DND-41 (cell line): ENCODE results near the gene ADAMTS9.

Experiments
- EZH2 ChIP-seq: IDR thresholded peaks from 3 replicates; pipeline ENCODE4 v1.6.1; 2012; ENCODE audit warnings: borderline replicate concordance, low read depth, mild to moderate bottlenecking, moderate library complexity, low read length, inconsistent platforms; ENCODE audit not compliant: severe bottlenecking
- TF ChIP-seq, protein P1 (sequence below): IDR thresholded peaks from 2 replicates; pipeline ENCODE4 v1.5.1; 2012; ENCODE audit warnings: borderline replicate concordance, low read length, moderate library complexity, mild to moderate bottlenecking; ENCODE audit not compliant: poor library complexity, severe bottlenecking; ENCODE audit errors: extremely low read depth

DNA sequence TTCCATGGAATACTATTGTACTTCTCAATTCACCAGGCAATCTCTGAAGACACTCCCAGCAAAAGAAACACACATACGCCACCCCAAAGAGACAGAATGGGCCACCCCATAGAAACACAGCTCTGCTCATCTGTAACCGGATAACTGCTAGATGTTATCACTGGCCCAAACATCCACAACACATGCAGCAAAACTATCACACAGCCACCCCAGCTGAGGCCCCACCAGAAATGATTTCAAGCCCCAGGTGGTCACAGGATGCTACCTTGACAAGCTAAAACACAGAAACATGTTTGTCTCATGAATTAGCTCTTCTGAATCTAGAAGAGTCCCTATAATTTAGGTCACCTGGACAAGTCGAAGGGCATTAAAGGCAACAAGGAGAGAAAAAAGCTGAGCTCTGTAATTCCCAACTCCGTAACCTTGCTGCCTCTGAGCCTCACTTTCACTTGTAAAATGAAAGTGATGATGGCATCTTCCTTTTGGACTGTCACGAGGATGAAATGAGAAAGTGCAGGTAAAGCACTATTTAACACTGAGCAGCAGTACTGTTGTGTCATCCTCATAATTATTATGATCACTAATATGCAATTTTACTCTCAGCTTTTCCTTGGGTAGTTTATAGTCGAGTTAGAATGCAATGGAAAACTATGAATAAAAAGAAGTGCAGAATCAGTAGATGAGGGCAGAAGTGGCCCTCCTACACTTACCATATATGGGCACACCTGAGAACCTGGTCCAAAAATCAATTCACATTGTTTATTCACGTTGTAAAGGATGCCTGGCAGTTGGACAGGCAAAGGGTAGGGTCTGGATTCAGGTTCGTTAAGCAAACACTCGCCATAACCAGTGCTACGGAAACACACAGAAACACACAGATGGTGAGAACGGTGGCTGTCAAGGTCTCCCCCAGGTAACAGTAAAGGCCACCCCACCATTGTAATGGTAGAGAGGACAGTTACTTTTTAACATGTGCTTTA, 38.6 kb downstream of the ADAMTS9 start:
- no peak for TF ChIP-seq EZH2
- TF ChIP-seq, protein P1, sequence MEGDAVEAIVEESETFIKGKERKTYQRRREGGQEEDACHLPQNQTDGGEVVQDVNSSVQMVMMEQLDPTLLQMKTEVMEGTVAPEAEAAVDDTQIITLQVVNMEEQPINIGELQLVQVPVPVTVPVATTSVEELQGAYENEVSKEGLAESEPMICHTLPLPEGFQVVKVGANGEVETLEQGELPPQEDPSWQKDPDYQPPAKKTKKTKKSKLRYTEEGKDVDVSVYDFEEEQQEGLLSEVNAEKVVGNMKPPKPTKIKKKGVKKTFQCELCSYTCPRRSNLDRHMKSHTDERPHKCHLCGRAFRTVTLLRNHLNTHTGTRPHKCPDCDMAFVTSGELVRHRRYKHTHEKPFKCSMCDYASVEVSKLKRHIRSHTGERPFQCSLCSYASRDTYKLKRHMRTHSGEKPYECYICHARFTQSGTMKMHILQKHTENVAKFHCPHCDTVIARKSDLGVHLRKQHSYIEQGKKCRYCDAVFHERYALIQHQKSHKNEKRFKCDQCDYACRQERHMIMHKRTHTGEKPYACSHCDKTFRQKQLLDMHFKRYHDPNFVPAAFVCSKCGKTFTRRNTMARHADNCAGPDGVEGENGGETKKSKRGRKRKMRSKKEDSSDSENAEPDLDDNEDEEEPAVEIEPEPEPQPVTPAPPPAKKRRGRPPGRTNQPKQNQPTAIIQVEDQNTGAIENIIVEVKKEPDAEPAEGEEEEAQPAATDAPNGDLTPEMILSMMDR: no peak
